OCI-LY1 (cell line): Measurements from ENCODE around the gene CD300C.

Experiments used
- CTCF ChIP-seq: fragments of 200-600 bp; sonication (generic), shearing (Covaris generic); IDR thresholded peaks from 2 replicates; pipeline ENCODE4 v1.5.1; 2017; ENCODE audit warnings: mild to moderate bottlenecking, antibody characterized with exemption, low read length, moderate library complexity, mixed read lengths
- EZH2 ChIP-seq: fragments of 200-600 bp; sonication (generic), shearing (Covaris generic); IDR thresholded peaks from 2 replicates; pipeline ENCODE4 v1.8.0; 2017; ENCODE audit warnings: borderline replicate concordance, mixed run types, mild to moderate bottlenecking, antibody characterized with exemption, low read length, moderate library complexity, mixed read lengths

GRCh38 chr17:74508156-74508555, 37.8 kb downstream of the CD300C start:
- TF ChIP-seq CTCF (no peak), EZH2 (no peak)
